SU-DHL-6 (cell line): ENCODE data around the gene PIP5K1B.

Source experiments
- CTCF ChIP-seq: fragments of 200-600 bp; sonication (generic); IDR thresholded peaks from one replicate; pipeline ENCODE4 v1.5.1; 2017; ENCODE audit warnings: antibody characterized with exemption, mild to moderate bottlenecking, low read length, moderate library complexity; ENCODE audit not compliant: insufficient read depth, poor library complexity, severe bottlenecking
- EZH2phosphoT487 ChIP-seq: fragments of 200-600 bp; sonication (generic), shearing (Covaris generic); conservative IDR thresholded peaks from 2 replicates; pipeline ENCODE4 v1.6.1; 2018; ENCODE audit warnings: mild to moderate bottlenecking, antibody characterized with exemption, low read length, moderate library complexity, mixed read lengths

- no peak for TF ChIP-seq CTCF
- TF ChIP-seq EZH2phosphoT487: no peak
These were observed 16.8 kb downstream of the PIP5K1B start for GRCh38 chr9:68721666-68722330.
